ENCODE data around the gene LYG1. TPM values are rescaled to one million over a fixed set of nuclear protein-coding genes. Genes with fewer than 3 reads are reported as not detected.

Gene LYG1
- total and polyA plus RNA-seq, 2 of the 8 experiments (the other 6 are each of a cell fraction or from before 2014, with no cell fraction given), result 0.68 to 0.86 TPM

DNA sequence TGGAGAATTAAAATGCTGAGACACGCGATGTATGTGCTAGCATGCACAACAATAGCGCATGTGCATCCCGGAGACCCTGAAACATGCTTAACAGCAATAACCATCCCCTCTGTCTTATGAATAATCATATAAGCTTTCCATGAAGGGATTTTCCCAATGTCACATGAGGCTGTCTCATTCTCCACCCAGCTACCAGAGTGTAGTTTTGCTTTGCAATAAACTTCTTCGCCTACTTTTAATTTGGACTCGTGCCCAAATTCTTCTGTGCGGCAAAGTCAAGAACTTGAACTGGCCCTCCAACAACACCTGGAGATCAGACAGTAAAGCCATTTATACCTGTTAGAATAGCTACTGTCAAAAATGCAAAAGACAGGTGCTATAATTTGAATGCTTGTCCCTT is 15.5 kb downstream of the LYG1 start:
- no peaks in the 10 kb centered on the region for H3K79me1 ChIP-seq (ENCODE audit: low read depth, low read length)
- H2BK120ac ChIP-seq (replicated peaks; ENCODE audit: low read depth, low read length), result no peak overlapping the region
- H3K23ac ChIP-seq (ENCODE audit: insufficient read length), result no peak overlapping the region
- no peaks in the 10 kb centered on the region for H3K9me3 ChIP-seq (ENCODE audit: insufficient read depth in 2 of 2, low read depth in 1 of 2, low read length in 1 of 2)
- POLR2A ChIA-PET (ENCODE audit: partially characterized antibody), result no interaction called here
- no peak overlapping the region for H2BK20ac ChIP-seq (ENCODE audit: low read length)
- no peak overlapping the region for H2BK12ac ChIP-seq (ENCODE audit: low read depth, low read length)
- no peak overlapping the region for H3K9ac ChIP-seq (replicated peaks in 1 of 4; ENCODE audit: extremely low read depth in 1 of 4, low read depth in 3 of 4, low read length in 3 of 4)
- no peak overlapping the region for H3K18ac ChIP-seq (ENCODE audit: extremely low read depth, low read length)
- no peak overlapping the region for H3K14ac ChIP-seq (ENCODE audit: insufficient read length)
- H4K91ac ChIP-seq (replicated peaks; ENCODE audit: insufficient read length, low read length), result no peak overlapping the region
- H4K20me1 ChIP-seq (replicated peaks in 1 of 2; ENCODE audit: control insufficient read depth in 1 of 2, insufficient read depth in 2 of 2, low read length in 2 of 2), result no peaks in the 10 kb centered on the region
- H3K4ac ChIP-seq (replicated peaks; ENCODE audit: insufficient read length, low read depth, low read length), result no peak overlapping the region
- H3K36me3 ChIP-seq (ENCODE audit: control insufficient read depth in 2 of 4, insufficient read depth in 4 of 4, low read length in 3 of 4), result no peaks in the 10 kb centered on the region
- H3K23me2 ChIP-seq (ENCODE audit: low read depth, low read length), result no peaks in the 10 kb centered on the region
- H3K4me1 ChIP-seq (replicated peaks in 1 of 4; ENCODE audit: control insufficient read depth in 3 of 4, insufficient read depth in 4 of 4, low read length in 3 of 4), result peaks cover 0 to 3% (median 0%) of the 10 kb centered on the region in 4 experiments; a peak in 1 of 7 replicates
- H3K79me2 ChIP-seq (ENCODE audit: control insufficient read depth in 1 of 2, insufficient read depth in 2 of 2, low read length in 2 of 2), result no peaks in the 10 kb centered on the region
- H4K5ac ChIP-seq (ENCODE audit: insufficient read length, low read depth, low read length), result no peak overlapping the region
- H2BK15ac ChIP-seq (ENCODE audit: low read length), result no peak overlapping the region
- 92% methylated on average over 7 of the region's 7 CpGs; no CpG with 5 or more reads in 1 of the 2 experiments for WGBS, 2 experiments (ENCODE audit: extremely low coverage in 1 of 2, insufficient coverage in 1 of 2, insufficient read length in 1 of 2, insufficient replicate concordance in 2 of 2, low coverage in 1 of 2, low lambda C conversion rate in 2 of 2, missing lambda C conversion rate in 1 of 2)
- H2AK5ac ChIP-seq (ENCODE audit: low read depth, low read length), result no peak overlapping the region
- no peak overlapping the region for H3K27ac ChIP-seq (ENCODE audit: low read depth, low read length)
- TF ChIP-seq GABPA (IDR thresholded peaks at IDR 0.05; ENCODE audit: borderline replicate concordance, insufficient read depth, low read length) (no peak), RXRA (IDR thresholded peaks at IDR 0.05; ENCODE audit: insufficient read depth, low read depth, low read length) (no peak), SIRT6 (IDR thresholded peaks at IDR 0.05; ENCODE audit: low read length) (no peak)
- TF ChIP-seq, protein P1, sequence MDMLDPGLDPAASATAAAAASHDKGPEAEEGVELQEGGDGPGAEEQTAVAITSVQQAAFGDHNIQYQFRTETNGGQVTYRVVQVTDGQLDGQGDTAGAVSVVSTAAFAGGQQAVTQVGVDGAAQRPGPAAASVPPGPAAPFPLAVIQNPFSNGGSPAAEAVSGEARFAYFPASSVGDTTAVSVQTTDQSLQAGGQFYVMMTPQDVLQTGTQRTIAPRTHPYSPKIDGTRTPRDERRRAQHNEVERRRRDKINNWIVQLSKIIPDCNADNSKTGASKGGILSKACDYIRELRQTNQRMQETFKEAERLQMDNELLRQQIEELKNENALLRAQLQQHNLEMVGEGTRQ (IDR thresholded peaks at IDR 0.05; ENCODE audit: low read length), result no peak
- DNase-seq (ENCODE audit: low read depth in 1 of 2, low spot score in 2 of 2) (no peak), FAIRE-seq (no peak)
- H3K4me3 ChIP-seq (ENCODE audit: extremely low read depth in 1 of 4, insufficient read depth in 2 of 4, low read depth in 3 of 4, low read length in 4 of 4), result no peak overlapping the region
- H3K4me2 ChIP-seq (ENCODE audit: insufficient read depth in 1 of 2, low read depth in 2 of 2, low read length in 2 of 2), result no peak overlapping the region
- H3K56ac ChIP-seq (replicated peaks; ENCODE audit: insufficient read length, low read depth, low read length), result no peak overlapping the region
- H2BK5ac ChIP-seq (ENCODE audit: low read depth, low read length), result no peak overlapping the region
- H3K27me3 ChIP-seq (replicated peaks in 1 of 4; ENCODE audit: control insufficient read depth in 3 of 4, extremely low read depth in 1 of 4, insufficient read depth in 3 of 4, low read length in 3 of 4), result no peaks in the 10 kb centered on the region
- CTCF ChIA-PET (ENCODE audit: partially characterized antibody), result interaction anchor here (1.4 kb wide), 1 partner anchor 10 kb away, joined by 3 read pairs; no protein-coding TSS in a partner anchor
- H2AFZ ChIP-seq (ENCODE audit: low read length), result no peak overlapping the region
- no peak overlapping the region for H4K8ac ChIP-seq (ENCODE audit: extremely low read depth, insufficient read depth, low read length)

All from H1 (cell line).